NCI-H146 (cell line): Measurements from ENCODE around the gene ISOC2.
A peak's percentile ranks its signal among the peaks of the same experiment; 100 is the strongest.
"Not testable (repeated sequence)": the region's sequence is repeated elsewhere in the genome, so short reads cannot be mapped to it uniquely, and the experiment has no call there.

Source experiments
- DNase-seq: peaks from one replicate; lab custom pipeline; 2025; lab: John Stamatoyannopoulos, UW

The ISOC2 gene

GRCh38 chr19:55457683-55458457 is 3.6 kb downstream of the ISOC2 start:
- no peak for DNase-seq

- DNase-seq, result no peak
Measured at GRCh38 chr19:55456347-55456746, 5.1 kb downstream of the ISOC2 start.

- DNase-seq, result no peak
Measured at GRCh38 chr19:55455576-55456235, 5.7 kb downstream of the ISOC2 start.

- peak; percentile 63 for DNase-seq
Measured at GRCh38 chr19:55454787-55455243, 6.6 kb downstream of the ISOC2 start.

GRCh38 chr19:55453511-55454260 is 7.8 kb downstream of the ISOC2 start:
- DNase-seq, result no peak

- peak; percentile 97 for DNase-seq
Measured at GRCh38 chr19:55452749-55453346, 8.6 kb downstream of the ISOC2 start.

GRCh38 chr19:55451965-55452748 is 9.3 kb downstream of the ISOC2 start:
- peak; percentile 66 for DNase-seq

- DNase-seq, result no peak
Measured at GRCh38 chr19:55451163-55451964, 10.1 kb downstream of the ISOC2 start.

- DNase-seq, result no peak
Measured at GRCh38 chr19:55449469-55449868, 12.0 kb downstream of the ISOC2 start.

- DNase-seq, result not testable (repeated sequence)
Measured at GRCh38 chr19:55448175-55448490, 13.3 kb downstream of the ISOC2 start.

- DNase-seq, result peak; percentile 54
Measured at GRCh38 chr19:55447421-55448174, 13.8 kb downstream of the ISOC2 start.

- no peak for DNase-seq
Measured at GRCh38 chr19:55446060-55446459, 15.4 kb downstream of the ISOC2 start.

- no peak for DNase-seq
Measured at GRCh38 chr19:55444646-55445045, 16.8 kb downstream of the ISOC2 start.

- DNase-seq, result no peak
Measured at GRCh38 chr19:55443824-55444480, 17.5 kb downstream of the ISOC2 start.

GRCh38 chr19:55443045-55443823 is 18.2 kb downstream of the ISOC2 start, which contains the start of gene SHISA7:
TSS of gene SHISA7 (minus strand) at chr19:55443300. CDS start at chr19:55442863, 437 bp downstream.
- peak; percentile 58 for DNase-seq

GRCh38 chr19:55442372-55442961 is 19.0 kb downstream of the ISOC2 start:
- peak; percentile 77 for DNase-seq

- DNase-seq, result peak; percentile 88
Measured at GRCh38 chr19:55441692-55442321, 19.6 kb downstream of the ISOC2 start.

- DNase-seq, result peak; percentile 51
Measured at GRCh38 chr19:55441319-55441691, 20.1 kb downstream of the ISOC2 start.
